ENCODE results near the gene ARG2. TPM values are rescaled to one million over a fixed set of nuclear protein-coding genes. Genes with fewer than 3 reads are reported as not detected.

Gene ARG2
- total RNA-seq, 2 experiments from 2014 or later = 3.7 to 3.9 TPM

DNA sequence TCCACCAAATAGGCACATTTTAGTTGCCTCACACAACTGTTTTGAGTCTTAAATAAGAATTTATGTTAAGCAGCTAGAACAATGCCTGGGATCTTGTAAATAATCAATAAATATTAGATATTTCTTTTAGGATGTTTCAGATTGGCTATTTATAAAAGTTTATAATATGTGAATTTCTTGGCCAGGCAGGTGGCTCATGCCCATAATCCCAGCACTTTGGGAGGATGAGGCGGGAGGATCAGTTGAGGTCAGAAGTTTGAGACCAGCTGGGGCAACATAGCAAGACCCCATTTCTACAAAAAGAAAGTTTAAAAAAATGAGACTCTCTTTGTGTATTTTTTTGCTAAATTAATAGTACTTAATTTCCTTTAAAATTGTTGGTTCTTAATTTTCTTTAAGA, 21.8 kb downstream of the ARG2 start:
- no peak overlapping the region for H3K27ac Mint-ChIP-seq

DNA sequence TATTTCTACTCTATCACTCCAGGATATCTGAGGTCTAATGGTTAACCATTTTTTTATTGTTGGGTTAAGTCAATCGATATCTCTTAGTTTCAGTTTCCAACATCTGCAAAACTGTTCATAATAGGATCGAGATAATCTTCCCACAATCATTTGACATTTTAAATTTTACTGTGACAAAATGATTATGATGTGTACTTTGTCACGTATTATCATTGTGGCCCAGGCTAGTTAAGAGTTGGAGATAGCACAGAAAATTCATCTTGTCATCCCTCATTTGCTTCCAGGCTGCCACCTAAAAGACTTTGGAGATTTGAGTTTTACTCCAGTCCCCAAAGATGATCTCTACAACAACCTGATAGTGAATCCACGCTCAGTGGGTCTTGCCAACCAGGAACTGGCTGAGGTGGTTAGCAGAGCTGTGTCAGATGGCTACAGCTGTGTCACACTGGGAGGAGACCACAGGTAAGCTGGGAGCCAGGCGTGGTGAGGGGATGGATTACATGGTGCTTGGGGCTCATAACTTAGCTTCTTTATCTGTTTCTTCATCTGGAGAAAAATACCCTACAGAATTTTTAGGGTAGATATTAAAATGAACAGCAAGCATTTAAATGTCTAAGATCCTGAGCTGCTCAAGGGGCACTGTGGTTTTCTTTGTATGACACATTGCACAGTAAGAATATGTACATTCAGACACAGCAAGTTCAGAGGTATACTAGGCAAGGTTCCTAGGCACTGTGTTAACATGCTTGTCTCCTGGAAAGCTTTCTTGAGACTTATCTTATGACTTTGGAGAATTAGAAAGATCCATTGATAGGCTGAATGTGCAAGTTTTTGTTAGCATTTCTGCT, 22.4 kb downstream of the ARG2 start:
- Mint-ChIP-seq H3K4me1 (ENCODE audit: low read depth) (peaks cover 4% of the 10 kb centered on the region), H3K27ac (no peak overlapping the region)
- POLR2A ChIA-PET = interaction anchor here (0.7 kb wide), 1 partner anchor 1294 kb away, joined by 3 read pairs; no protein-coding TSS in a partner anchor

More for the DNA sequence above, 21.8 kb downstream of the ARG2 start:
- H3K36me3 ChIP-seq (ENCODE audit: insufficient read depth, low read length) = peaks cover 5% of the 10 kb centered on the region
- ChIA-PET POLR2A (interaction anchor here (0.7 kb wide), 1 partner anchor 1295 kb away, joined by 3 read pairs; no protein-coding TSS in a partner anchor), CTCF (interaction anchor here (0.6 kb wide), 1 partner anchor 20 kb away, joined by 3 read pairs; no protein-coding TSS in a partner anchor)
- H3K27me3 ChIP-seq (ENCODE audit: control insufficient read depth in 1 of 2, insufficient read depth in 2 of 2, low read length in 2 of 2) = no peaks in the 10 kb centered on the region
- ATAC-seq (ENCODE audit: poor library complexity) (no peak), DNase-seq (no peak)
- TF ChIP-seq, protein P1, sequence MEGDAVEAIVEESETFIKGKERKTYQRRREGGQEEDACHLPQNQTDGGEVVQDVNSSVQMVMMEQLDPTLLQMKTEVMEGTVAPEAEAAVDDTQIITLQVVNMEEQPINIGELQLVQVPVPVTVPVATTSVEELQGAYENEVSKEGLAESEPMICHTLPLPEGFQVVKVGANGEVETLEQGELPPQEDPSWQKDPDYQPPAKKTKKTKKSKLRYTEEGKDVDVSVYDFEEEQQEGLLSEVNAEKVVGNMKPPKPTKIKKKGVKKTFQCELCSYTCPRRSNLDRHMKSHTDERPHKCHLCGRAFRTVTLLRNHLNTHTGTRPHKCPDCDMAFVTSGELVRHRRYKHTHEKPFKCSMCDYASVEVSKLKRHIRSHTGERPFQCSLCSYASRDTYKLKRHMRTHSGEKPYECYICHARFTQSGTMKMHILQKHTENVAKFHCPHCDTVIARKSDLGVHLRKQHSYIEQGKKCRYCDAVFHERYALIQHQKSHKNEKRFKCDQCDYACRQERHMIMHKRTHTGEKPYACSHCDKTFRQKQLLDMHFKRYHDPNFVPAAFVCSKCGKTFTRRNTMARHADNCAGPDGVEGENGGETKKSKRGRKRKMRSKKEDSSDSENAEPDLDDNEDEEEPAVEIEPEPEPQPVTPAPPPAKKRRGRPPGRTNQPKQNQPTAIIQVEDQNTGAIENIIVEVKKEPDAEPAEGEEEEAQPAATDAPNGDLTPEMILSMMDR (IDR thresholded peaks at IDR 0.05) = no peak
- intact Hi-C loops (cut with DNase I, micrococcal nuclease) = no loop called here
- peaks cover 14% of the 10 kb centered on the region for H3K36me3 Mint-ChIP-seq (ENCODE audit: low read depth)
- no peak overlapping the region for H3K27ac ChIP-seq (ENCODE audit: low read depth in 1 of 2, low read length in 2 of 2)
- H3K27me3 Mint-ChIP-seq = no peaks in the 10 kb centered on the region
- no peak overlapping the region for H3K4me3 ChIP-seq (ENCODE audit: low read length)
- H3K4me1 ChIP-seq (ENCODE audit: insufficient read depth, low read length) = no peaks in the 10 kb centered on the region
- no peaks in the 10 kb centered on the region for H3K9me3 Mint-ChIP-seq
- peaks cover 4% of the 10 kb centered on the region for H3K4me1 Mint-ChIP-seq (ENCODE audit: low read depth)
- H3K9me3 ChIP-seq (ENCODE audit: control insufficient read depth in 1 of 2, insufficient read depth in 1 of 2, low read length in 2 of 2) = no peaks in the 10 kb centered on the region
- no peak overlapping the region for H3K4me3 Mint-ChIP-seq

DNA sequence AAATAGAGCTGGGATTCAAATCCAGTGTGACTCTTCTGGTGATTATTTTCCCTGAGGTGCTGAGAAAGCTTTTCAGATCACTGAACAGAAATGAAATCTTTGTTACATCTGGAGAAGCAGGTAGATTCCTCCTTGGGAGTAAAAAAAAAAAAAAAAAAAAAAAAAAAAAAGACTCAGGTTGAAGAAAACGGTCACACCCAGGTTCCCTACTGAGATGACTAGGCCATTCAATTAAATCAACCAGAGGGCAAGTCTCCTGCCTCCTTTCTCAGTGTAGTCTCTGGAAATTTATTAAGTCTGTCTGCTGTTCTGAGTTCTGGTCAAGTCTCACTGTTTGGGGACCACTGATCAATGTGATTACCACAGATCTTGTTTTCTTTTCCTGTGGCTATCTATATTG, 24.0 kb downstream of the ARG2 start:
- intact Hi-C loops (cut with DNase I, micrococcal nuclease) = no loop called here
- POLR2A ChIA-PET = no interaction called here
- CTCF ChIA-PET = interaction anchor here (0.7 to 1.4 kb wide), 3 partner anchors 25 to 1330 kb away, joined by 3 read pairs; partner anchors contain the start of gene ARG2

More for the DNA sequence above, 22.4 kb downstream of the ARG2 start:
- no peaks in the 10 kb centered on the region for H3K27me3 ChIP-seq (ENCODE audit: control insufficient read depth in 1 of 2, insufficient read depth in 2 of 2, low read length in 2 of 2)
- Mint-ChIP-seq H3K36me3 (ENCODE audit: low read depth) (peaks cover 20% of the 10 kb centered on the region), H3K27me3 (no peaks in the 10 kb centered on the region), H3K9me3 (no peaks in the 10 kb centered on the region), H3K4me3 (no peak overlapping the region)
- H3K27ac ChIP-seq (ENCODE audit: low read depth in 1 of 2, low read length in 2 of 2) = no peak overlapping the region
- no peaks in the 10 kb centered on the region for H3K9me3 ChIP-seq (ENCODE audit: control insufficient read depth in 1 of 2, insufficient read depth in 1 of 2, low read length in 2 of 2)
- TF ChIP-seq, protein P1 (IDR thresholded peaks at IDR 0.05) = no peak
- H3K36me3 ChIP-seq (ENCODE audit: insufficient read depth, low read length) = peaks cover 5% of the 10 kb centered on the region
- intact Hi-C loops (cut with DNase I, micrococcal nuclease) = no loop called here
- no peak overlapping the region for H3K4me3 ChIP-seq (ENCODE audit: low read length)
- ATAC-seq (ENCODE audit: poor library complexity) (no peak), DNase-seq (no peak)
- CTCF ChIA-PET = interaction anchor here (1.2 kb wide), 1 partner anchor 24 kb away, joined by 3 read pairs; no protein-coding TSS in a partner anchor
- H3K4me1 ChIP-seq (ENCODE audit: insufficient read depth, low read length) = no peaks in the 10 kb centered on the region

More for the DNA sequence above, 24.0 kb downstream of the ARG2 start:
- Histone ChIP-seq H3K27ac (ENCODE audit: low read depth in 1 of 2, low read length in 2 of 2) (no peak overlapping the region), H3K36me3 (ENCODE audit: insufficient read depth, low read length) (peaks cover 15% of the 10 kb centered on the region), H3K4me3 (ENCODE audit: low read length) (no peak overlapping the region), H3K4me1 (ENCODE audit: insufficient read depth, low read length) (no peaks in the 10 kb centered on the region), H3K27me3 (ENCODE audit: control insufficient read depth in 1 of 2, insufficient read depth in 2 of 2, low read length in 2 of 2) (no peaks in the 10 kb centered on the region), H3K9me3 (ENCODE audit: control insufficient read depth in 1 of 2, insufficient read depth in 1 of 2, low read length in 2 of 2) (no peaks in the 10 kb centered on the region)
- H3K27ac Mint-ChIP-seq = peak overlapping the region; percentile 55
- H3K4me3 Mint-ChIP-seq = no peak overlapping the region
- H3K9me3 Mint-ChIP-seq = no peaks in the 10 kb centered on the region
- H3K27me3 Mint-ChIP-seq = no peaks in the 10 kb centered on the region
- peaks cover 30% of the 10 kb centered on the region for H3K36me3 Mint-ChIP-seq (ENCODE audit: low read depth)
- ATAC-seq (ENCODE audit: poor library complexity) (no peak), DNase-seq (no peak)
- peaks cover 4% of the 10 kb centered on the region for H3K4me1 Mint-ChIP-seq (ENCODE audit: low read depth)
- TF ChIP-seq, protein P1 (IDR thresholded peaks at IDR 0.05) = no peak

Measured in CD4-positive, alpha-beta T cell (primary cell).